ENCODE data around the gene TRIM8.
"Not testable (repeated sequence)": the region's sequence is repeated elsewhere in the genome, so short reads cannot be mapped to it uniquely, and the experiment has no call there.

The TRIM8 gene

DNA sequence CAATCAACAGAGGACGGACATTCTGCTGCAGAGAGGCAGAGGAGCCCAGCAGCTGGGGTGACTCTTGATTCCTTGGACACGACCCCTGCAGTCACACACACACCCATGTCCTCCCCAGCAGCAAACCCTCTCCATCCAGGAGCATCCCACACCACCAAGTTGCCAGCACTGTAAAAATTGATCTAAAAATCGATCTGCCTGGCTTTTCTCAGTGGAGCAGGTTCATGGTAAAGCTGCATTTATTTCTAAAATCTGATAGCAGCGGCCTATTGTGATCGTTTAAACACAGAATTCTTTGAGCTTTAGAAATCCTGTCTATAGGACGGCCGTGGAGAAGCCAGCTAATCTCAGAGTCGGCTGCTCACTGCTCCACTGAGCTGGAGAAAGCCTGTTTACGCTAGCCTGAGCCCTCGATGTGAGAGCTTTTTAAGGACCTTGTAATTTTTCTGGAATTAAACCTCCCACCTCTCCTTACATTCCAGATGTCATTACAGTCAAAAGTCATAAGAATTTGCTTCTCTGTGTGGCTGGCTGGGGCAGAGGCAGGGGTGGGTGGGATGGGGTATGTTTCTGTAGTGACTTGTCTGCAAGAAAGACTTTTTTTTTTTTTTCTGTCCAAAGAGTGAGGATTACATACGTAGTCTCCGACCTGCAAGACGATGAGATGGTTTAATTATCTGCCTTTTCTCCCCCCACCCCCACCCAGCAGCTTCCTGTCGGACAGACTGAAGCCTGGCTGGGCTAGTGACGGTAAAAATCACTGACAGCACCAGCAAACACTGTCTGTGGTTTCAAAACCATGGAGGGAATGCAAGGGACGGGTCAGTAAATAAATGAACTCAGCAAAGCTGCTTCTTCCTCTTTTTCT, 31.6 kb downstream of the TRIM8 start:
- Mint-ChIP-seq H3K36me3 (no peaks in the 10 kb centered on the region), H3K27ac (peak overlapping the region; percentile 85), H3K4me3 (no peak overlapping the region), H3K4me1 (peaks cover 36% of the 10 kb centered on the region), H3K27me3 (no peaks in the 10 kb centered on the region), H3K9me3 (no peaks in the 10 kb centered on the region)
- peak; percentile 88 for ATAC-seq

DNA sequence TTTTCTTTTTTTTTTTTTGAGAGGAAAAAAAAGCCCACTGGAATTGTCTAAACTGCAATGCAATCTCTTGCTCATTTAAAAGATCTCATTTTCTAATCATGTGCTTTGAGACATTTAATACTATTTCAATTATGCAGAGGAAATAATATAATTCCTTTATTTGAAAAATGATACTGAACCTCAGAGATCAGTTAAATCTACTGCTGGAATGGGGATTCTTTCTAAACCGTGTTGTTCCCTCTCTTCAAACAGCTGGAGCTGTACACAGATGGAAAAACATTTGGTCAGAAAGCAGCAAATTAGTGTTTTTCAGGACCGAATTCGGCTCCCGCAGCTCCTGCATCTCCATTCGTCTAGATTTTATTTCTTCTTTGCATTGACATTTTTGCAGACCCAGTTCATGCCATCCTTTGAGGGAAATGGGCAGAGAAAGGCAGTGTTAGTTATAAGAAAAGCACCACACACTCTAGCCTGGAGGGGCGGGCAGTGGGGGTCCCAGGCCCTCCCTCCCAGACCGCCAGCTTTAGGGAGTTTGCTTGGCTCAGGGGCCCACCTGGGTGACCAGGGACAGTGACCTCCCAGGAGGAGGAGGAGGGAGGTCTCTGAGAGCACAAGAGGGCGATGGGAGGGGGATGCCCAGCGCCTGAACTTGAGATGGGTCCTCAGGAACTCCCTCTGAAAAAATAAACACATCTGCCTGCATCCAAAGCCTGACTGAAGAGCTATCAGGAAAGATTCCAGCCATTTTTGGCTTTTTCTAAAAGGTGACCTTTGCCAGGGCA, 32.4 kb downstream of the TRIM8 start:
- Mint-ChIP-seq H3K4me3 (no peak overlapping the region), H3K36me3 (no peaks in the 10 kb centered on the region), H3K27me3 (no peaks in the 10 kb centered on the region), H3K9me3 (no peaks in the 10 kb centered on the region), H3K27ac (peak overlapping the region; percentile 85), H3K4me1 (peaks cover 36% of the 10 kb centered on the region)
- no peak for ATAC-seq

DNA sequence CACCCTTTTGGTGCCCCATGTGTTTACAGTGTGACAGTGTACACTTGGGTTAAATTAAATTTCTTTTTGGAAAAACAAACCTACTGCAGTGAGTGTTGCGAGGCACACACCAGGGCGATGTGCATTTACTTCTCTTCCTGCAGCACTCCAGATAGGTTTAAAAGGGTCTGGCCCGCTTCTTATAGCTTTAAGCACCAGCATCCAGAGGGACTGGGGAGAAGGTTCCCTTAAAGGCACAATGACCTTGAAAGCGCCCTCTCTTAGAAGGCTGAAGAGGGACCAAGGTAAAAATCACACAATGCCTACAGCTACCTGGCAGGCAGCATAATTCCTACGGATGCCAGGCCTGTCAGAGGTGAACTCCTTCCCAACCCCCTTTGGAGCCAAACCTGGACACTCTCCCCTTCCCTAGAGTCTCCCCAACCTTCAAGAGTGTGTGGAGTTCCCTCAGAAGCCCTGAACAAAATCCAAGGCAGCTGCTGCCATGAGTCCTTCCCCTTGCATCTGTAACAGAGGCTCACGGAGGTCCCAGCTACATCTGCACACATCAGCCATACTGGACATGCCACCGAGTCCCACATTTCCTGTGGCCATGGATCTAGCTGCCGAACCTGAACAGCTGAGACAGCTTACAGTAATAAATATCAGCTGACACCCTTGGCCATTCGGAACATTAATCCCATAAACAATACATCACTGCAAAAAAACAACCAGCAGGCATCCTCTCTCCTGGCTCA, 33.2 kb downstream of the TRIM8 start:
- H3K36me3 Mint-ChIP-seq = peaks cover 7% of the 10 kb centered on the region
- ATAC-seq = no peak
- no peaks in the 10 kb centered on the region for H3K9me3 Mint-ChIP-seq
- H3K27me3 Mint-ChIP-seq = no peaks in the 10 kb centered on the region
- H3K4me3 Mint-ChIP-seq = no peak overlapping the region
- H3K27ac Mint-ChIP-seq = peak overlapping the region; percentile 48
- H3K4me1 Mint-ChIP-seq = peaks cover 36% of the 10 kb centered on the region

DNA sequence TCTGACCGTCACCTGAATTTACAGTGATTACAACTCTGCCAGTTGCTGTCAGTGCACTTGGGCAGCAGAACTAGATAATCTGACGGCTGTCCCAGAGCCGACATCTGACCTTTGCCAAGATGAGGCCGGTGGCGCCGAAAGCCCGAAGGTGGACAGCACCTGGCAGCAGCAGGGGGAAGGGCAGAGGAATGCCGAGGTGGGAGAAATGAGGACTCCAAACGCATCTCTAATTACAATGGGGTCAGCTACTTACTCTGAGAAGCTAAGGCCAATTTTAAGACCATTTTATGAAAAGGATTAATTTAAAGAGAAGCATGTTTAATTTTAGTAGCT, 33.8 kb downstream of the TRIM8 start:
- Mint-ChIP-seq H3K27me3 (no peaks in the 10 kb centered on the region), H3K4me1 (peaks cover 36% of the 10 kb centered on the region), H3K9me3 (no peaks in the 10 kb centered on the region), H3K27ac (peak overlapping the region; percentile 48), H3K36me3 (peaks cover 7% of the 10 kb centered on the region), H3K4me3 (no peak overlapping the region)
- ATAC-seq = no peak

DNA sequence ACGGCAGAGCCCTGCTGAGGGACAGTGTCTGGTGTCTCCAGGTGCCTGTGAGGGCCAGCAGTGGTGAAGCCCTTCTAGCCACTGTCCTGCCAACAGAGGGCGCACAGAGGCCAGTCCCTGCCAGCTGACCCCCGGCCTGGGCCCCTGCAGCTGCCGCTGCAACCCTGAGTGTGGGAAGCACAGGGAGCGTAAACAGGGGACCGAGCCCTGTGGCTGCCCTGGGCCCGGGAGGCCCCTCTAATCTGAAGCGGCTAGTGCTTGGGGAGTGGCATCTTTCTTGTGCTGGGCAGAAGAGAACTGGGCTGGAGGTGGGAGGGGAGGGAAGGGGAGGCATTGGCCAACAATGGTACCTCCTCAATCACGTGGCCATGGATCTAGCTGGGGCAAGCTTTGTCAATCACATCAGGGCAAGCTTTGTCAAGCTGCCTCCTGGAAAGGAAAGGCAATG, 34.6 kb downstream of the TRIM8 start:
- H3K4me1 Mint-ChIP-seq = peaks cover 31% of the 10 kb centered on the region
- peak; percentile 46 for ATAC-seq
- H3K27me3 Mint-ChIP-seq = no peaks in the 10 kb centered on the region
- peak overlapping the region; percentile 14 for H3K27ac Mint-ChIP-seq
- peaks cover 7% of the 10 kb centered on the region for H3K36me3 Mint-ChIP-seq
- no peaks in the 10 kb centered on the region for H3K9me3 Mint-ChIP-seq
- H3K4me3 Mint-ChIP-seq = no peak overlapping the region

DNA sequence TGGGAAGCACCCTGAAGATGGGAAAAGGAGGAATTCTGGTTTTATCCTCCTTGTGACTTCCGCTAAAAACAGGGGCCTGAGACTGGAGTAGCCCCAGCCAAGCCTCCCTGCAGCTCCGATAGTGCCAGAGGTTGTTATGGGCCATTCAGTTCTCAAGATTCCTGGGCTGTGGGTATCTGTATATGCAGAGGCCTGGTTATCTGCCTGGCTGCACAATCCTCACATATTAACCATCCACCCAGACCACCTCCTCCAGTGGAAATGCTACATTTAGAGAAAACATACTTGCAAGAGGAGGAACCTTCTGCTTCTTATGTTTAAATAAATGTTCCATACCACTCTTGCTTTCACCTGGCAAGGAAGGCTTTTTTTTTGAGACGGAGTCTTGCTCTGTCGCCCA, 35.3 kb downstream of the TRIM8 start:
- Mint-ChIP-seq H3K4me1 (peaks cover 27% of the 10 kb centered on the region), H3K9me3 (no peaks in the 10 kb centered on the region), H3K27ac (peak overlapping the region; percentile 14), H3K27me3 (no peaks in the 10 kb centered on the region), H3K36me3 (peaks cover 7% of the 10 kb centered on the region), H3K4me3 (no peak overlapping the region)
- no peak for ATAC-seq

DNA sequence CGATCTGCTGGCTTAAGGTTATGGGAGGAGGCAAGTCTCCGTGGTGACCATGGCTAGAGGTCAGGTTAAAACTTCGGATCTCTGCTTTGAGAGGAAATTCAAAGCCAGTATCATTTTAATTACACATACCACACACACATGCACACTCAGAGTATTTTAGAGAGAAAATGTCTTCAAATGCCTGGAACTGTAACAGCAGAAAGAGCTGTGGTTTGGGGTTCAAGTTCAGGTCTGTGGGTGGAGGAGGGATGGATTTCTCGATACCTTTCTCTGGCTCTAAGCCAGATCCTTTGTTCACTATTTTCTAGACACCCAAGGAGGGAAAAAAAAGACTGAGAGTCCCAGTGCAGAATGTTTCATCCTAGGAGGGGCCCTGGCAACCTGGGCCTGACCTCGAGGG, 37.4 kb downstream of the TRIM8 start:
- H3K36me3 Mint-ChIP-seq = peaks cover 14% of the 10 kb centered on the region
- no peak for ATAC-seq
- no peaks in the 10 kb centered on the region for H3K27me3 Mint-ChIP-seq
- H3K27ac Mint-ChIP-seq = no peak overlapping the region
- peaks cover 12% of the 10 kb centered on the region for H3K4me1 Mint-ChIP-seq
- no peaks in the 10 kb centered on the region for H3K9me3 Mint-ChIP-seq
- H3K4me3 Mint-ChIP-seq = no peak overlapping the region

DNA sequence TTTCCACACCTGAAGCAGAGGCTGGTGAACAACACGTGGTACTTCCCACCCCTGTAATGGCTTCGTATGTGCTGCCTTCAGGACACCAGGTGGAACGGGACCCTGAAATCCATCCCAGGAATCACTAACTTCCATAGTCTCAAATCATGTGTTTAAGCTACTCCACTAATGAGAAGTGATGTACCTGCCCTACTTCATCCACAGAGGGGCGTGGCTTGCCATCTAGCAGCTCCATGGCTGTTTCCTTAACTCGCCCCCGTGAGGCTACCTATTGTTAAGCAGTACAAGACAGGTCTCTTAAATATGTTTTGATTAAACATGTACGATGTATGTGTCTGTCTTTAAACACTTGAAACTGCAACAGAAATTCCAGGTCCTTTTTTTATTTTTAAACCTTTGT, 38.1 kb downstream of the TRIM8 start:
- Mint-ChIP-seq H3K4me1 (peaks cover 12% of the 10 kb centered on the region), H3K9me3 (no peaks in the 10 kb centered on the region), H3K27ac (no peak overlapping the region)

DNA sequence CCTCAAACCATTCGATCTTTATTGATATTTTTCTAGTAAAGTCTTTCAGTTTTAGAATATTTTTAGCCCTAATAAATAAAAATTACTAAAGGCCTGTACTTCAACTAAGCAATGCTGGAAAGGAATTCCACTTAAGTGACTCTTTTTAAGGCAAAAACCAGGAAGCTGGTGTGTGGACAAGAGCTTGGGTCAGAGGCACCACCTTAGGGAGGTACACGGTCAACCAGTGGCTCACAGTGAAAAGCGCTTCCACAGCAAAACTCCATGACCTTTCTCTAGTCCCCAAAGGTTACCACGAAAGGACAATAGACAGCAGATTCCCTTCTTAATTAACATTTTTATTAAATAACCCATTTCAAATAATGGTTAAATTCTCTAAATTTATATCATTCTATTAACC, 38.7 kb downstream of the TRIM8 start:
- Mint-ChIP-seq H3K27ac (no peak overlapping the region), H3K4me3 (no peak overlapping the region), H3K27me3 (no peaks in the 10 kb centered on the region), H3K4me1 (peaks cover 7% of the 10 kb centered on the region), H3K36me3 (peaks cover 14% of the 10 kb centered on the region), H3K9me3 (no peaks in the 10 kb centered on the region)
- ATAC-seq = no peak

More for the DNA sequence above, 38.1 kb downstream of the TRIM8 start:
- H3K4me3 Mint-ChIP-seq = no peak overlapping the region
- ATAC-seq = no peak
- H3K27me3 Mint-ChIP-seq = no peaks in the 10 kb centered on the region
- H3K36me3 Mint-ChIP-seq = peaks cover 14% of the 10 kb centered on the region

DNA sequence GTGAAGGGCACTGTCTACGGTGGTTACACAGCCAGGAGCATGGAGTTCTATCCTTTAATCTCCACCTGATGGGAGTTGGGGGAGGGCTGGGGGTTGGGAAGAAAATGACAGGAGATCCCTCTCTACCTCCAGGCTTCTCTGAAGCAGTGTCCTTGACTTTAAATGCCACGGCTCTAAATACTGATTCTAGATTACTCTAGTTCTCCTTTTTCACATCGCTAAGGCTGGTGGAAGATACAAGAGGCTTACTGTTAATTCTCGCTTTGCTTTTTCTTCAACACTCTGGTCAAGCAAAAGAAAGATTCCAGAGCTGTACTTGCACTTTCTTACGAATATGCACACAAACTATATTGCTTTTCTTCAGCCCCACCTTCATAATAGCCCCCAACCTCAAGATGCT, 39.5 kb downstream of the TRIM8 start:
- peak overlapping the region; percentile 26 for H3K27ac Mint-ChIP-seq
- peaks cover 14% of the 10 kb centered on the region for H3K36me3 Mint-ChIP-seq
- no peaks in the 10 kb centered on the region for H3K27me3 Mint-ChIP-seq
- no peaks in the 10 kb centered on the region for H3K9me3 Mint-ChIP-seq
- peaks cover 2% of the 10 kb centered on the region for H3K4me1 Mint-ChIP-seq
- H3K4me3 Mint-ChIP-seq = no peak overlapping the region
- ATAC-seq = no peak

DNA sequence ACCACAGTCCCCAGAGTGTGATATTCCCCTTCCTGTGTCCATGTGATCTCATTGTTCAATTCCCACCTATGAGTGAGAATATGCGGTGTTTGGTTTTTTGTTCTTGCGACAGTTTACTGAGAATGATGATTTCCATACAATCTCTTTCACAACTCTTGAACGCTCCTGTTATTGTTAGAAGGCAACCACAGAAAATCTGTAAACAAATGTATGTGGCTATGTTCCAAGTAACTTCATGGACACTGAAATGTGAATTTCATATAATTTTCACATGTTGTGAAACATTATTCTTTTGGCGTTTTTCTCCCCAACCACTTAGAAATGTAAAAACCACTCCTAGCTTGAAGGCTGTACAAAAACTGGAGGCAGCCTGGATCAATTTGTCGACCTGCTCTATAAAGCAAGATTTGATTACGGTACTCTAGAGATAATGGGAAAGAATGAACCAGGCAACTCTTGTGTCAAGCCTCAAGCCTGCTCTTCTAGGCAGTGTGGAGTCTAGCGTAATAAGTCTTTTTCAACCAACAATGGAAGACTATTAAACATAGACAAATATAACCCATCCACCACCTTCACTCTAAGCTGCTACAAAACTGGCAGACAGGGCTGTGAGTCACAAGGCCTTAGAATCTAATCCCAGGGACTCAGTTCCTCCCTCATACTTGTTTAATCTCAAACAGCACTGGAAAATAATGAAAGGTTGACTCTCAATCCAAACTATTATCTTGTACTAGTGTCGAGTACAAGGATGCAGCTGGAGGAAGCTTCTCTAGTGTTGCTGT, 47.2 kb downstream of the TRIM8 start:
- H3K4me3 Mint-ChIP-seq = no peak overlapping the region
- ATAC-seq = no peak
- no peaks in the 10 kb centered on the region for H3K9me3 Mint-ChIP-seq
- H3K27me3 Mint-ChIP-seq = no peaks in the 10 kb centered on the region
- H3K27ac Mint-ChIP-seq = no peak overlapping the region
- peaks cover 21% of the 10 kb centered on the region for H3K36me3 Mint-ChIP-seq
- H3K4me1 Mint-ChIP-seq = no peaks in the 10 kb centered on the region

DNA sequence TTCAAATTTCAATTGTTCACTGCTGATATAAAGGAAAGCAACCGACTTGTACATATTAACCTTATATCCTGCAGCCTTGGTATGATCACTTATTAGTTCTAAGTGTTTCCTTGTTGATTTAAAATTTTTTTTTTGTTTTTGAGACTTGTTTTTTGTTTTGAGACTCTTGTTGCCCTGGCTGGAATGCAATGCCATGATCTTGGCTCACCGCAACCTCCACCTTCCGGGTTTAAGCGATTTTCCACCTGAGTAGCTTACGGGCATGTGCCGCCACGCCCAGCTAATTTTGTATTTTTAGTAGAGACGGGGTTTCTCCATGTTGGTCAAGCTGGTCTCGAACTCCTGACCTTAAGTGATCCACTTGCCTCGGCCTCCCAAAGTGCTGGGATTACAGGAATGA, 51.1 kb downstream of the TRIM8 start:
- H3K27me3 Mint-ChIP-seq, H3K27ac Mint-ChIP-seq, H3K9me3 Mint-ChIP-seq, ATAC-seq, H3K4me3 Mint-ChIP-seq, H3K4me1 Mint-ChIP-seq: not testable (repeated sequence)
- H3K36me3 Mint-ChIP-seq = peaks cover 42% of the 10 kb centered on the region

DNA sequence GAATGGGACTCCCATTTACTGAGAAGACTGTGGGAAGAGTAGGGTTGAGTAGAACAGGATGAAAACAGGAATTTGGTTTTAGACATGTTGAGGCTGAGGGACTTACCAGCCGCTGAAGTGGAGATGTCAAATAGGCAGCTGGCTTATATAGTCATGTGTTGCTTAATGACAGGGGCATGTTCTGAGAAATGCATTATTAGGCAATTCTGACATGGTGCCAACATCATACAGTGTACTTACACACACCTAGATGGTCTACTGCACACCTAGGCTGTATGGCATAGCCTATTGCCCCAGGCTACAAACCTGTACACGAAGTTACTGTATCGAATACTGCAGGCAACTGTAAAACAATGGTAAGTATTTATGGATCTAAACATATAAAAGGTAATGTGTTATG, 52.5 kb downstream of the TRIM8 start:
- no peak overlapping the region for H3K4me3 Mint-ChIP-seq
- ATAC-seq = no peak
- no peak overlapping the region for H3K27ac Mint-ChIP-seq
- no peaks in the 10 kb centered on the region for H3K27me3 Mint-ChIP-seq
- H3K4me1 Mint-ChIP-seq = peaks cover 10% of the 10 kb centered on the region
- peaks cover 42% of the 10 kb centered on the region for H3K36me3 Mint-ChIP-seq
- H3K9me3 Mint-ChIP-seq = no peaks in the 10 kb centered on the region

DNA sequence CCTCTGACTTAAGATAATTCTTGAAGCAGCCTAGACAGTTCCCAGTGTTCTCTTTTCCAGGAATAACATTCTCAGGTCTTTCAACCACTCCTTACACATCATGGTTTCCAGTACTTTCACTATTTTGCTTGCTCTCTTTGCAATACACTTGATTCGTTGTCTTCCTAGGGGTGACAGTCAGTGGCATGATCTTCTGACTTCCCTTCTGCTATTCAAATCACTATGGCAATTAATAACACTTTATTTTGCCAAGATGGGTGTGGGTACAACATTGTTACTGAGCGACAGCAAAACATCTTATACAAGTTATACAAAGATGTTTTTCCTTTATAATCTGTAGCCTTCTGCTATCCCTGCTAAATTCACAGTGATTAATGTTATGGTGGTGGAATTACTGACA, 54.6 kb downstream of the TRIM8 start:
- no peaks in the 10 kb centered on the region for H3K9me3 Mint-ChIP-seq
- H3K36me3 Mint-ChIP-seq = peaks cover 42% of the 10 kb centered on the region
- H3K4me3 Mint-ChIP-seq = no peak overlapping the region
- no peaks in the 10 kb centered on the region for H3K27me3 Mint-ChIP-seq
- peaks cover 10% of the 10 kb centered on the region for H3K4me1 Mint-ChIP-seq
- H3K27ac Mint-ChIP-seq = no peak overlapping the region
- no peak for ATAC-seq

DNA sequence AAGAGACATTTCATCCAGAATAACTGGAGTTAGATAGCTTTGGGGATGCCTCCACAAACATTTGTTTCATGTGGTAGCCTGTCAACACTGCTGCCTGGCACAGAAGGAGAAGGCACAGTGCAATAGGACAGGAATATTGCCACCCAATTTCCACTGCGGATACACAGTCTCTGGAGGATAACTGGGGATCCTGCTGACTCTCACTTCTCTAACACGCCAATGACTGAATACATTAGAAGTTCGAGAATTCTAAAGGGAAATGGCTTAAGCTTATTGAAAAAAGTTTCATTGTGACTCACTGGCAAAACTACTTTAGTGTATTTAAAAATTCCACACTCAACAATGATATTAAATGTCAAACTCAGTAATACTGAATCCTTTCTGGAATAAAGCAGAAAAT, 57.0 kb downstream of the TRIM8 start:
- H3K4me3 Mint-ChIP-seq = no peak overlapping the region
- peaks cover 16% of the 10 kb centered on the region for H3K4me1 Mint-ChIP-seq
- ATAC-seq = peak; percentile 72
- no peak overlapping the region for H3K27ac Mint-ChIP-seq
- peaks cover 33% of the 10 kb centered on the region for H3K36me3 Mint-ChIP-seq
- no peaks in the 10 kb centered on the region for H3K9me3 Mint-ChIP-seq
- H3K27me3 Mint-ChIP-seq = no peaks in the 10 kb centered on the region

Measured in stimulated activated memory B cell treated with anti-CD40 and anti-IgM and Interleukin-4, amounts not matched to agents 10 μg/mL and 1 μg/mL and 100 μg/mL, for 72 hours (primary cell).